ENCODE results near the gene LTBP2. TPM values are rescaled to one million over a fixed set of nuclear protein-coding genes. Genes with fewer than 3 reads are reported as not detected.

LTBP2 gene
- total RNA-seq, 1 donor from 2014 or later: 22.7 TPM

GRCh38 chr14:74613211-74613914, 1.3 kb upstream of the LTBP2 start:
- DNase-seq (ENCODE audit: low read depth in 2 of 2): no peak

- peak in 1 of 2 donors; percentile 85 for DNase-seq (ENCODE audit: low read depth in 2 of 2)
Observed at GRCh38 chr14:74612350-74613021, 449 bp upstream of the LTBP2 start.

- DNase-seq (ENCODE audit: low read depth in 2 of 2): peak in 1 of 2 donors; percentile 49
Observed at GRCh38 chr14:74610866-74611649, 979 bp downstream of the LTBP2 start.

- no peak for DNase-seq (ENCODE audit: low read depth in 2 of 2)
Observed at GRCh38 chr14:74610199-74610865, 1.7 kb downstream of the LTBP2 start.

GRCh38 chr14:74609721-74610120, 2.3 kb downstream of the LTBP2 start:
- peak in 1 of 2 donors; percentile 50 for DNase-seq (ENCODE audit: low read depth in 2 of 2)

GRCh38 chr14:74608959-74609611, 3.0 kb downstream of the LTBP2 start:
- DNase-seq (ENCODE audit: low read depth in 2 of 2): peak; percentile 77 to 88

GRCh38 chr14:74606727-74607126, 5.3 kb downstream of the LTBP2 start:
- DNase-seq (ENCODE audit: low read depth in 2 of 2): no peak

GRCh38 chr14:74605531-74606223, 6.4 kb downstream of the LTBP2 start:
- no peak for DNase-seq (ENCODE audit: low read depth in 2 of 2)

- no peak for DNase-seq (ENCODE audit: low read depth in 2 of 2)
Observed at GRCh38 chr14:74604911-74605310, 7.1 kb downstream of the LTBP2 start.

GRCh38 chr14:74604157-74604556, 7.9 kb downstream of the LTBP2 start:
- DNase-seq (ENCODE audit: low read depth in 2 of 2): no peak

GRCh38 chr14:74601982-74602381, 10.1 kb downstream of the LTBP2 start:
- no peak for DNase-seq (ENCODE audit: low read depth in 2 of 2)

- DNase-seq (ENCODE audit: low read depth in 2 of 2): no peak
Observed at GRCh38 chr14:74599946-74600345, 12.1 kb downstream of the LTBP2 start.

- DNase-seq (ENCODE audit: low read depth in 2 of 2): peak in 1 of 2 donors; percentile 42
Observed at GRCh38 chr14:74599321-74599761, 12.7 kb downstream of the LTBP2 start.

GRCh38 chr14:74596741-74597450, 15.1 kb downstream of the LTBP2 start:
- DNase-seq (ENCODE audit: low read depth in 2 of 2): no peak

GRCh38 chr14:74595006-74595735, 16.9 kb downstream of the LTBP2 start:
- DNase-seq (ENCODE audit: low read depth in 2 of 2): peak in 1 of 2 donors; percentile 77

- no peak for DNase-seq (ENCODE audit: low read depth in 2 of 2)
Observed at GRCh38 chr14:74594606-74595005, 17.4 kb downstream of the LTBP2 start.

- DNase-seq (ENCODE audit: low read depth in 2 of 2): no peak
Observed at GRCh38 chr14:74594029-74594428, 18.0 kb downstream of the LTBP2 start.

GRCh38 chr14:74593241-74593953, 18.6 kb downstream of the LTBP2 start:
- DNase-seq (ENCODE audit: low read depth in 2 of 2): peak in 1 of 2 donors; percentile 84
